K562 (cell line): ENCODE measurements around the gene FGR. TPM values are rescaled to one million over a fixed set of nuclear protein-coding genes. Genes with fewer than 3 reads are reported as not detected.

Experiments used
- CCNT2 ChIP-seq: IDR thresholded peaks from 2 replicates; pipeline ENCODE4 v1.6.1; 2011; ENCODE audit warnings: borderline replicate concordance, low read depth, mild to moderate bottlenecking, moderate library complexity, mixed read lengths, low read length; ENCODE audit not compliant: insufficient read length; ENCODE audit errors: extremely low read depth
- E2F8 ChIP-seq: fragments of 450-650 bp; IDR thresholded peaks from 2 replicates; pipeline ENCODE4 v1.7.1; 2018; ENCODE audit warnings: mild to moderate bottlenecking, low read depth; ENCODE audit not compliant: partially characterized antibody
- ERF ChIP-seq: fragments of 450-650 bp; formaldehyde crosslinking; IDR thresholded peaks from 2 replicates; pipeline ENCODE4 v1.4.0; 2020; ENCODE audit warnings: mild to moderate bottlenecking, mixed read lengths
- FOXA1 ChIP-seq: fragments of 450-650 bp; IDR thresholded peaks from 2 replicates; pipeline ENCODE4 v1.6.1; 2016; ENCODE audit warnings: mild to moderate bottlenecking, borderline replicate concordance
- FOXJ2 ChIP-seq: fragments of 200-800 bp; sonication (Bioruptor generic); IDR thresholded peaks from 2 replicates; pipeline ENCODE4 v1.6.1; 2016; ENCODE audit warnings: missing genetic modification characterization, missing compliant biosample characterization
- FOXP1 ChIP-seq: sonication (generic); formaldehyde crosslinking; IDR thresholded peaks from 2 replicates; pipeline ENCODE4 v1.8.0; 2022; ENCODE audit warnings: mild to moderate bottlenecking, missing genetic modification reagents
- HDAC8 ChIP-seq: fragments of 450-650 bp; IDR thresholded peaks from 2 replicates; pipeline ENCODE4 v1.6.1; 2016; ENCODE audit warnings: mild to moderate bottlenecking, missing genetic modification characterization, moderate library complexity, missing compliant biosample characterization
- POLR2AphosphoS5 ChIP-seq: IDR thresholded peaks from 2 replicates; pipeline ENCODE4 v1.6.1; 2011; ENCODE audit warnings: mild to moderate bottlenecking, low read depth, low read length, moderate library complexity; ENCODE audit not compliant: control insufficient read depth, insufficient read depth
- RBM15 ChIP-seq: fragments of 200-400 bp; formaldehyde crosslinking; IDR thresholded peaks from 2 replicates; pipeline ENCODE4 v1.6.1; 2018; ENCODE audit warnings: mild to moderate bottlenecking, low read length, moderate library complexity; ENCODE audit not compliant: insufficient read depth
- RUNX1 ChIP-seq: sonication (generic); IDR thresholded peaks from 2 replicates; pipeline ENCODE4 v1.6.1; 2016; ENCODE audit warnings: antibody characterized with exemption, low read depth
- SMAD4 ChIP-seq: fragments of 250-450 bp; sonication (Bioruptor Pico); conservative IDR thresholded peaks from 2 replicates; pipeline ENCODE4 v1.8.0; 2021; ENCODE audit warnings: inconsistent platforms, mild to moderate bottlenecking, moderate library complexity
- SMARCA4 ChIP-seq: fragments of 450-650 bp; IDR thresholded peaks from 2 replicates; pipeline ENCODE4 v1.6.1; 2016
- TAF1 ChIP-seq: IDR thresholded peaks from 2 replicates; pipeline ENCODE4 v1.6.1; 2011; ENCODE audit warnings: mild to moderate bottlenecking, low read length, moderate library complexity; ENCODE audit not compliant: insufficient read depth, control insufficient read depth, severe bottlenecking; ENCODE audit errors: extremely low read depth
- TSC22D4 ChIP-seq: fragments of 450-650 bp; IDR thresholded peaks from 2 replicates; pipeline ENCODE4 v1.6.1; 2016; ENCODE audit warnings: missing genetic modification characterization, missing biosample characterization, control low read depth
- ZNF318 ChIP-seq, 2 experiments: fragments of 450-650 bp; IDR thresholded peaks; 2 replicates each; pipeline ENCODE4 v1.6.1; 2016; ENCODE audit warnings: mild to moderate bottlenecking in 2 of 2, borderline replicate concordance in 1 of 2, low read depth in 1 of 2, moderate library complexity in 1 of 2
- ZNF444 ChIP-seq: fragments of 250-450 bp; sonication (Bioruptor Pico); IDR thresholded peaks from 2 replicates; pipeline ENCODE4 v1.4.0; 2020; ENCODE audit warnings: mild to moderate bottlenecking, moderate library complexity
- polyA plus RNA-seq, 8 experiments: library from polyadenylated mRNA; depleted of rRNA in 4 of 8; stranded (reverse) in 5 of 8; unstranded in 3 of 8; fragments of >200 nt; fragmentation: Nextera tagmentation in 2 of 8; fragmentation: Illumina TruSeq in 1 of 8; extraction: Ambion mirVana in 2 of 8; extraction: Trizol in 1 of 8; gene quantifications; 2 replicates each; pipeline versions ENCODE4 v1.2.1 to v1.2.3, GENCODE V29; 2011 to 2014; ENCODE audit warnings: inconsistent platforms in 1 of 8, missing spikeins in 1 of 8
- total RNA-seq, 7 experiments: library from RNA; depleted of rRNA in 6 of 7; stranded (reverse); fragments of >200 nt in 6 of 7; fragmentation: Illumina TruSeq in 2 of 7; extraction: Trizol in 2 of 7; gene quantifications; 2 replicates each; pipeline versions ENCODE4 v1.2.1 to v1.2.3, GENCODE V29; 2011 to 2021; ENCODE audit warnings: low replicate concordance in 1 of 7

FGR gene
- total and polyA plus RNA-seq, 9 of the 15 experiments (the other 6 are each of a cell fraction or from before 2014, with no cell fraction given) = 0.04 to 0.11 TPM; not detected in 7

- peak in 1 of 2 experiments; percentile 81; a peak in 2 of 4 replicates for TF ChIP-seq ZNF318 (IDR thresholded peaks at IDR 0.05; ENCODE audit: borderline replicate concordance in 1 of 2, low read depth in 1 of 2)
- TF ChIP-seq TAF1 = peak; percentile 29
- no peak for TF ChIP-seq ERF (CRISPR knock-in tag)
- TF ChIP-seq POLR2AphosphoS5 = no peak
- peak; percentile 23; the same call in 1 of the 2 replicates for TF ChIP-seq SMAD4 (CRISPR knock-in tag)
- TF ChIP-seq FOXJ2 = 0 out of 2 replicates have a peak, but pooled peaks have one; percentile 21
- no peak for TF ChIP-seq FOXP1 (CRISPR knock-in tag)
- no peak for TF ChIP-seq RBM15
- no peak for TF ChIP-seq TSC22D4 (tag)
- 0 out of 2 replicates have a peak, but pooled peaks have one; percentile 30 for TF ChIP-seq SMARCA4
- TF ChIP-seq RUNX1 = no peak
- TF ChIP-seq CCNT2 = no peak
- TF ChIP-seq FOXA1 = no peak
- no peak for TF ChIP-seq HDAC8 (tag)
- TF ChIP-seq ZNF444 = no peak
- TF ChIP-seq E2F8 = no peak
Observed at GRCh38 chr1:27671964-27672749, 37.2 kb upstream of the FGR start, which contains the start of gene IFI6 (continued).
